ENCODE results near the gene COL27A1. TPM values are rescaled to one million over a fixed set of nuclear protein-coding genes. Genes with fewer than 3 reads are reported as not detected.

The COL27A1 gene
- total RNA-seq, 1 donor from 2014 or later = 6.4 TPM

DNA sequence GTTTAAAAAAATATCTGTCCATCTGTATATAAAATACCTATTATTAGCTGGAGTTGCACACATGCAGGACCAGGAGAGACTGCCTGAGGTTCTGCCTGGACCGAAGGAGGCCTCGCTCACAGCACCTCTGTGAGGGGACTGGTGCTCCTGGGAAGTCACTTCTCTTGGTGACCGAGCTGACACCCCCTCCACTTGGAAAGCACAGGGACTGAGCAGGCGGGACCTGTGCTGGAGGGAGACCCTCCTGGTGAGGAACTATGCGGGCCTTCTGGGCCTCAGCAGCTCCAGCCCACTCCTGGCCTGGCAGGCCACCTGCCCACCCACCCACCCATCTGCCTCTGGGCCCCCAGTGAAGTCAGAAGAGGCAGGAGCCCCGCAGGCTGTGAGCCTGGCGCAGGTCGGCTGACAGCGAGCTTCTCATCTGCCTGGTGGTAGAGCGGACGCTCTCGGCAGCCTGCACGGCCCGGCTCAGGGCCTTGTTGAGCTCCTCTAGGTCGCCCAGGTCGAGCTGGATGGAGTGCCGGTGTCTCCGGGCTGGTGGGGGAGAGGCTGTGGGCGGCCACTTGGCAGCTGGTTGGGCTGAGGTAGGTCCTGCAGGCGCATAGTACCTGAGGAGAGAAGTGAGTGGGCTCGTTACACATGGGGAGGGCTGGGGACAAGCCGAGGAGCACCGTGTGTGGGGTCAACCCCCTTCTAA, 181.5 kb downstream of the COL27A1 start:
- intact Hi-C loops (cut with micrococcal nuclease) = no loop called here
- no peaks in the 10 kb centered on the region for H3K27me3 ChIP-seq (ENCODE audit: low read depth)
- TF ChIP-seq, protein P1, sequence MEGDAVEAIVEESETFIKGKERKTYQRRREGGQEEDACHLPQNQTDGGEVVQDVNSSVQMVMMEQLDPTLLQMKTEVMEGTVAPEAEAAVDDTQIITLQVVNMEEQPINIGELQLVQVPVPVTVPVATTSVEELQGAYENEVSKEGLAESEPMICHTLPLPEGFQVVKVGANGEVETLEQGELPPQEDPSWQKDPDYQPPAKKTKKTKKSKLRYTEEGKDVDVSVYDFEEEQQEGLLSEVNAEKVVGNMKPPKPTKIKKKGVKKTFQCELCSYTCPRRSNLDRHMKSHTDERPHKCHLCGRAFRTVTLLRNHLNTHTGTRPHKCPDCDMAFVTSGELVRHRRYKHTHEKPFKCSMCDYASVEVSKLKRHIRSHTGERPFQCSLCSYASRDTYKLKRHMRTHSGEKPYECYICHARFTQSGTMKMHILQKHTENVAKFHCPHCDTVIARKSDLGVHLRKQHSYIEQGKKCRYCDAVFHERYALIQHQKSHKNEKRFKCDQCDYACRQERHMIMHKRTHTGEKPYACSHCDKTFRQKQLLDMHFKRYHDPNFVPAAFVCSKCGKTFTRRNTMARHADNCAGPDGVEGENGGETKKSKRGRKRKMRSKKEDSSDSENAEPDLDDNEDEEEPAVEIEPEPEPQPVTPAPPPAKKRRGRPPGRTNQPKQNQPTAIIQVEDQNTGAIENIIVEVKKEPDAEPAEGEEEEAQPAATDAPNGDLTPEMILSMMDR (IDR thresholded peaks at IDR 0.05; ENCODE audit: borderline replicate concordance) = no peak
- no peak for DNase-seq
- H3K27ac ChIP-seq (replicated peaks) = no peak overlapping the region
- H3K9me3 ChIP-seq (replicated peaks) = no peaks in the 10 kb centered on the region
- no peaks in the 10 kb centered on the region for H3K4me1 ChIP-seq
- H3K36me3 ChIP-seq = peaks cover 46% of the 10 kb centered on the region
- no peak overlapping the region for H3K4me3 ChIP-seq

DNA sequence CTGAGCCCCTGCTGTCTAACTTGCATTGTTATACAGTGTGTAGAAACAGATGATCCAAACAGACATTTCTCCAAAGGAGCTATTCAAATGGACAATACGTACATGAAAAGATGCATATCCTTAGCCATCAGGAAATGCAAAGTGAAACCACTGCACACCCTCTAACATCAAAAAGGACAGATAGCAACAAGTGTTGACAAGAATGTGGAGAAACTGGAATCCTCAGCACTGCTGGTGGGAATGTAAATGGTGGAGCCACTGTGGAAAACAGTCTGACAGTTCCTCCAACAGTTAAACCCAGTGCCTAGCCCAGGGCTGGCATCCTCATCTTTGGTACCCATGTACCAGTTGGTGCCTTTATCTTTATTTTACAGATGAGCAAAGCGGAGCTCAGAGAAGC, 182.8 kb downstream of the COL27A1 start:
- H3K4me1 ChIP-seq = no peaks in the 10 kb centered on the region
- TF ChIP-seq, protein P1 (IDR thresholded peaks at IDR 0.05; ENCODE audit: borderline replicate concordance) = no peak
- no peaks in the 10 kb centered on the region for H3K27me3 ChIP-seq (ENCODE audit: low read depth)
- no peaks in the 10 kb centered on the region for H3K9me3 ChIP-seq (replicated peaks)
- intact Hi-C loops (cut with micrococcal nuclease) = no loop called here
- no peak overlapping the region for H3K27ac ChIP-seq (replicated peaks)
- peaks cover 59% of the 10 kb centered on the region for H3K36me3 ChIP-seq
- DNase-seq = no peak
- H3K4me3 ChIP-seq = no peak overlapping the region

DNA sequence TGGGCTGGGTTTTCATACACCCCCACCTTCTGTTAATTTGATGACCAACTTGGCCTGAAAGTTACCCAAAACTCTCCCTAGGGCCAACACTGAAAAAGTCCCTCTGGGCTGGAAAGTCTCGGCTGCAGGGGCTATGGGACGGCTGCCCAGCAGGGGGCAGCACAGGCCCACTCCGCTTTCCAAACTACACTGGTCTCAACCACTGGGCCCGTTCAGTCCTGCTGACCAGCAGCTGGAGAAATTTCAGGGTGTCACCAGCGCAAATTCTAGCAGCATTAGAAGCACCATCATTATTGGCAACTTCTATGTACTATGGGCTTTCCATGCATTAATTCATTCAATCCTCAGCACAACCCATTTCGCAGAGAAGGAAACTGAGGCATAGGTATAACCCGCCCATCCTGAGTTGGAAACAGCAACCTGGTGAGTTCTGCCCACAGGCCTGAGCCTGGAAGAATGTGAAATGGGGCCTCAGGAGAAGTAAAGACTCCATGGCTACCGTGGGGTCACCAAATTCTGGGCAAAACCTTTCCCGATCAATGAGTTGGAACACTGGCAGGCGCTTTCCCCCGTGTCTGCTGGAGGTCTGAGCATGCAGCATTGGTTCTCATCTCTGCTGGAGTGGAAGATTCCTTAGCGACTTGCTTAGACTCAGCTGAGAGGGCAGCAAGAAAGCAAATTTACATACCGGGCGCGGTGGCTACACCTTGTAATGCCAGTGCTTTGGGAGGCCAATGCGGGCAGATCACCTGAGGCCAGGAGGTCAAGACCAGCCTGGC, 184.0 kb downstream of the COL27A1 start:
- Histone ChIP-seq H3K27ac (replicated peaks) (no peak overlapping the region), H3K9me3 (replicated peaks) (no peaks in the 10 kb centered on the region), H3K36me3 (peaks cover 69% of the 10 kb centered on the region), H3K27me3 (ENCODE audit: low read depth) (no peaks in the 10 kb centered on the region), H3K4me3 (no peak overlapping the region), H3K4me1 (no peaks in the 10 kb centered on the region)
- TF ChIP-seq, protein P1 (IDR thresholded peaks at IDR 0.05; ENCODE audit: borderline replicate concordance) = peak; percentile 79
- intact Hi-C loops (cut with micrococcal nuclease) = no loop called here
- DNase-seq = peak; percentile 32

DNA sequence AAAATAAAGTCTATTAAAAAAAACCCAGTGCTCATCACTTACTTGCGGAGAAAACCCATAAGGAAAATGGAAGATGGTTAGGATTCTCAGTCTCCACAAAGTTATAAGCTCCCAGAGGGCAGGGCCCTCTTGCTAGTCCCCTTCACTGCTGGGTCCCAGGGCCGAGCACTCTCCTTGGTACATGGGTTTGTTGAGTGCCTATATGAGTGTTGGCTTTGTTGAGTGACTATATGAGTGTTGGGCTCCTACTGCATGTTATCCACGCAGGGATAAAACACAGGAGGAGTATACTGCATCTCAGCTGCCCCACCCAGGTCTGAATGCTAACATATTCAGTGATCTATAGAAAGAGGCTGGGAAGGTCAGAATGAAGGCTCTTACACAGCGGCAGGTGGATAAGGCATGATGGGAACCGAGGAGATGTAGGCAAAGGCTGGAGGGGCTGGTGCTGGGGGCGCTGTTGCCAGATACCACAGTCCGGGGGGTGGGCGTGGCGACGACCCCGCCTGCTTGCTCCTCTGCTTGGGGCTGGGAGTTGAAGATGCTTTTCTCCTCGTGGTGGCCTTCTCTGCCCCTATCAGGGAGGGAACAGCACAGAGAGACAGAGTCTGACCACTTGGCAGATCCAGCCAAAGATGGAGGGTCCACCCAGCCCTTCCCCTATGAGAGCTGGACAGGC, 186.0 kb downstream of the COL27A1 start:
- H3K27me3 ChIP-seq (ENCODE audit: low read depth) = no peaks in the 10 kb centered on the region
- intact Hi-C loops (cut with micrococcal nuclease) = no loop called here
- TF ChIP-seq, protein P1 (IDR thresholded peaks at IDR 0.05; ENCODE audit: borderline replicate concordance) = no peak
- H3K4me3 ChIP-seq = no peak overlapping the region
- no peak overlapping the region for H3K27ac ChIP-seq (replicated peaks)
- no peak for DNase-seq
- no peaks in the 10 kb centered on the region for H3K4me1 ChIP-seq
- H3K9me3 ChIP-seq (replicated peaks) = no peaks in the 10 kb centered on the region
- H3K36me3 ChIP-seq = peaks cover 88% of the 10 kb centered on the region

DNA sequence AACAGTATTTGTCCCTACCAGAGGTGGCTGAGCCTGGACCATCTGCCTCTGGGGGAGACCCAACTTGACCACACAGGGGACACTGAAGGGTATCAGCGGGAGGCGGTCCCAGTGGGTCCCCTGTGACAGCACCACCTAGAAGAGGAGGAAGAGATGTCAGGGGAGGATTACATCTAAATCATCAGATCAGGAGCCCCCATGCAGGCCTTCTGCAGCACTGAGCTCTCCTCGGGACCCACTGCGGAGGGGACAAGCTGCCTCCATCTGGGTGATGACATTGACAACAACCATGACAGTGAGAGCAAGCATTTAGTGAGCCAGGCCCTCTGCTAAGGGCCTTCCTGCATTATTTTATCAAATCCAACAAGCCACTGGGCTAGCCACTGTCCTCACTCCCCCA, 186.7 kb downstream of the COL27A1 start:
- peaks cover 89% of the 10 kb centered on the region for H3K36me3 ChIP-seq
- no peaks in the 10 kb centered on the region for H3K4me1 ChIP-seq
- no peak overlapping the region for H3K4me3 ChIP-seq
- intact Hi-C loops (cut with micrococcal nuclease) = no loop called here
- no peaks in the 10 kb centered on the region for H3K9me3 ChIP-seq (replicated peaks)
- H3K27me3 ChIP-seq (ENCODE audit: low read depth) = no peaks in the 10 kb centered on the region
- TF ChIP-seq, protein P1 (IDR thresholded peaks at IDR 0.05; ENCODE audit: borderline replicate concordance) = no peak
- H3K27ac ChIP-seq (replicated peaks) = no peak overlapping the region
- DNase-seq = no peak
